DND-41 (cell line): Measurements from ENCODE around the gene NT5E.
A peak's percentile ranks its signal among the peaks of the same experiment; 100 is the strongest.

Experiments used
- ATAC-seq: fragments of 200-7000 bp; cut with Tn5 transposase; 3 replicates; pipeline ENCODE4 v1.9.1; 2021; ENCODE audit warnings: low read depth; ENCODE audit not compliant: insufficient read depth
- DNase-seq: peaks from one replicate; pipeline ENCODE4 v3.0.0-alpha.2; 2020
- H2AFZ ChIP-seq: 2 replicates; pipeline ENCODE4 v1.6.0; 2012; ENCODE audit warnings: low read depth, low read length
- H3K27ac ChIP-seq: 2 replicates; pipeline ENCODE4 v1.5.1; 2012; ENCODE audit warnings: low read length, inconsistent platforms
- H3K27me3 ChIP-seq: fragments of 200-600 bp; sonication (generic); 2 replicates; pipeline ENCODE4 v1.6.0; 2012; ENCODE audit warnings: low read length, mild to moderate bottlenecking, inconsistent platforms; ENCODE audit not compliant: insufficient read depth, poor library complexity
- H3K36me3 ChIP-seq: 2 replicates; pipeline ENCODE4 v1.5.1; 2012; ENCODE audit warnings: low read length, inconsistent platforms; ENCODE audit not compliant: insufficient read depth
- H3K4me1 ChIP-seq: 2 replicates; pipeline ENCODE4 v1.5.1; 2012; ENCODE audit warnings: mild to moderate bottlenecking, low read length; ENCODE audit not compliant: insufficient read depth
- H3K4me2 ChIP-seq: 2 replicates; pipeline ENCODE4 v1.6.0; 2012; ENCODE audit warnings: mild to moderate bottlenecking, moderate library complexity, low read length, inconsistent platforms; ENCODE audit not compliant: insufficient read depth
- H3K4me3 ChIP-seq, 2 experiments: fragments of 200-600 bp in 1 of 2; shearing (Covaris generic) in 1 of 2; 2 replicates each; pipeline ENCODE4 v1.5.1; 2012 to 2016; ENCODE audit warnings: inconsistent platforms in 2 of 2, low read length in 2 of 2, mild to moderate bottlenecking in 2 of 2, low read depth in 1 of 2, moderate library complexity in 1 of 2
- H3K79me2 ChIP-seq: 2 replicates; pipeline ENCODE4 v1.6.0; 2012; ENCODE audit warnings: low read length, inconsistent platforms; ENCODE audit not compliant: insufficient read depth
- H3K9ac ChIP-seq: 2 replicates; pipeline ENCODE4 v1.6.0; 2012; ENCODE audit warnings: low read depth, mild to moderate bottlenecking, inconsistent platforms, low read length, moderate library complexity
- H3K9me3 ChIP-seq: 2 replicates; pipeline ENCODE4 v1.5.1; 2012; ENCODE audit warnings: low read length, moderate library complexity, mild to moderate bottlenecking, inconsistent platforms; ENCODE audit not compliant: insufficient read depth, severe bottlenecking
- H4K20me1 ChIP-seq: 2 replicates; pipeline ENCODE4 v1.6.0; 2012; ENCODE audit warnings: low read length; ENCODE audit not compliant: insufficient read depth
- EZH2 ChIP-seq: IDR thresholded peaks from 3 replicates; pipeline ENCODE4 v1.6.1; 2012; ENCODE audit warnings: borderline replicate concordance, low read depth, mild to moderate bottlenecking, moderate library complexity, low read length, inconsistent platforms; ENCODE audit not compliant: severe bottlenecking
- TF ChIP-seq, protein P1 (sequence below): IDR thresholded peaks from 2 replicates; pipeline ENCODE4 v1.5.1; 2012; ENCODE audit warnings: borderline replicate concordance, low read length, moderate library complexity, mild to moderate bottlenecking; ENCODE audit not compliant: poor library complexity, severe bottlenecking; ENCODE audit errors: extremely low read depth

NT5E gene

DNA sequence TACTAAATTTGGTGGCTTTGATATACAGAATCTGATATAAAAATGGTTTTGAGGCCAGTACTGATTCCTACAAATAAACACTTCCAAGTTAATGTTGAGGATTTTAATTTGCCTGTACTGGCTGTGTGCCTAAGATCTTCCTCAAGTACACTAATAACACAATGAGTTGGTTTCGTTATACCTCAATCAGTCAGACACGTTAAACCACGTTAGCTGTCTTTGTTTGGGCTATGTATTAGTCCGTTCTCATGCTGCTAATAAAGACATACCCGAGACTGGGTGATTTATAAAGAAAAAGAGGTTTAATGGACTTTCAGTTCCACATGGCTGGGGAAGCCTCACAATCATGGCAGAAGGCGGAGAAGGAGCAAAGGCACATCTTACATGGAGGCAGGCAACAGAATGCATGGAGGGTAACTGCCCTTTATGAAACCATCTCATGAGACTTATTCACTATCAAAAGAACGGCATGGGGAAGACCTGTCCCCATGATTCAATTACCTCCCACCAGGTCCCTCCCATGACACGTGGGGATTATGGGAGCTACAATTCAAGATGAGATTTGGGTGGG lies 46.2 kb downstream of the NT5E start:
- Histone ChIP-seq H2AFZ (no peak overlapping the region), H3K9ac (no peak overlapping the region), H3K36me3 (no peaks in the 10 kb centered on the region), H3K4me3 (no peak overlapping the region), H3K27ac (no peak overlapping the region), H3K9me3 (peaks cover 8% of the 10 kb centered on the region), H3K27me3 (no peaks in the 10 kb centered on the region), H3K4me1 (no peaks in the 10 kb centered on the region), H3K4me2 (no peak overlapping the region), H4K20me1 (no peaks in the 10 kb centered on the region), H3K79me2 (no peaks in the 10 kb centered on the region)
- DNase-seq (no peak), ATAC-seq (no peak)
- TF ChIP-seq EZH2 = no peak

DNA sequence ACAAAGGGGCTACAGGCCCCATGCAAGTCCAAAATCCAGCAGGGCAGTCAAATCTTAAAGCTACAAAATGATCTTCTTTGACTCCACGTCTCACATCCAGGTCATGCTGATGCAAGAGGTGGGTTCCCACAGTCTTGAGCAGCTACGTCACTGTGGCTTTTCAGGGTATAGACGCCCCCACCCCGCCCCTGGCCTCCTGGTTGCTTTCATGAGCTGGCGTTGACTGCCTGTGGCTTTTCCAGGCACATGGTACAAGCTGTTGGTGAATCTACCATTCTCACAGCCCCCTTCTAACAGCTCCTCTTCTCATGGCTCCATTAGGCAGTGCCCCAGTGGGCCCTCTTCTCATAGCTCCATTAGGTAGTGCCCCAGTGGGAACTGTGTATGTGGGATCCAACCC lies 47.0 kb downstream of the NT5E start:
- Histone ChIP-seq H3K4me1 (no peaks in the 10 kb centered on the region), H3K36me3 (no peaks in the 10 kb centered on the region), H3K9ac (no peak overlapping the region), H3K9me3 (peaks cover 8% of the 10 kb centered on the region), H4K20me1 (no peaks in the 10 kb centered on the region), H3K27me3 (no peaks in the 10 kb centered on the region), H2AFZ (no peak overlapping the region), H3K27ac (no peak overlapping the region), H3K4me2 (no peak overlapping the region), H3K79me2 (no peaks in the 10 kb centered on the region), H3K4me3 (no peak overlapping the region)
- peak; percentile 33; the same call in 1 of the 3 replicates for ATAC-seq
- DNase-seq = no peak
- TF ChIP-seq, protein P1, sequence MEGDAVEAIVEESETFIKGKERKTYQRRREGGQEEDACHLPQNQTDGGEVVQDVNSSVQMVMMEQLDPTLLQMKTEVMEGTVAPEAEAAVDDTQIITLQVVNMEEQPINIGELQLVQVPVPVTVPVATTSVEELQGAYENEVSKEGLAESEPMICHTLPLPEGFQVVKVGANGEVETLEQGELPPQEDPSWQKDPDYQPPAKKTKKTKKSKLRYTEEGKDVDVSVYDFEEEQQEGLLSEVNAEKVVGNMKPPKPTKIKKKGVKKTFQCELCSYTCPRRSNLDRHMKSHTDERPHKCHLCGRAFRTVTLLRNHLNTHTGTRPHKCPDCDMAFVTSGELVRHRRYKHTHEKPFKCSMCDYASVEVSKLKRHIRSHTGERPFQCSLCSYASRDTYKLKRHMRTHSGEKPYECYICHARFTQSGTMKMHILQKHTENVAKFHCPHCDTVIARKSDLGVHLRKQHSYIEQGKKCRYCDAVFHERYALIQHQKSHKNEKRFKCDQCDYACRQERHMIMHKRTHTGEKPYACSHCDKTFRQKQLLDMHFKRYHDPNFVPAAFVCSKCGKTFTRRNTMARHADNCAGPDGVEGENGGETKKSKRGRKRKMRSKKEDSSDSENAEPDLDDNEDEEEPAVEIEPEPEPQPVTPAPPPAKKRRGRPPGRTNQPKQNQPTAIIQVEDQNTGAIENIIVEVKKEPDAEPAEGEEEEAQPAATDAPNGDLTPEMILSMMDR = no peak
- no peak for TF ChIP-seq EZH2

DNA sequence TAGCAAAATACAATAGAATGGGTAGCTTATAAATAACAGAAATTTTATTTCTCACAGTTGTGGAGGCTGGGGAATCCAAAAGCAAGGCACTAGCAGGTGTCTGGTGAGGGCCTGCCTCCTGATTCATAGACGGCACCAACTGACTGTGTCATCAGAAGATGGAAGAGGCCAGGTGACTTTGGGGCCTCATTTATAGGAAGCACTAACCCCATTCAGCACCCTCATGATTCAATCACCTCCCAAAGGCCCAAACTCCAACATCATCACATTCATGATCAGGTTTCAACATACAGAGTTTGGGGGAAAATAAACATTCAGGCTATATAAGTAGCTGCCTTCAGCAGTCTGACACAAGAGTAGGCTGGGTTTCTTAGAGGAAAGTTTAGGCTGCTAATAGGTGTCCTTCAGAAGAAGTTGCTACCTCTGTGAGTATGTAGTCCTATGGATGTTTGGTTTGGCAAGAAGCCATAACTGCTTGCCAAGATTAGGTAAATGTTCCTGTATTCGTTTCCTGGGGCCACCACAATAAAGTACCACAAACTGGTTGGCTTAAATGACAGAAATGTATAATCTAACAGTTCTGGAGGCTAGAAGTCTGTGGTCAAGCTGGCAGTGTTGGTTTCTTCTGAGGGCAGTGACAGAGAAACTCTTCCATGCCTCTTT lies 48.8 kb downstream of the NT5E start:
- no peaks in the 10 kb centered on the region for H3K36me3 ChIP-seq
- no peak for TF ChIP-seq EZH2
- TF ChIP-seq, protein P1 = no peak
- no peak overlapping the region for H3K27ac ChIP-seq
- H2AFZ ChIP-seq = no peak overlapping the region
- H3K4me3 ChIP-seq = no peak overlapping the region
- H3K9me3 ChIP-seq = peaks cover 8% of the 10 kb centered on the region
- H3K4me1 ChIP-seq = no peaks in the 10 kb centered on the region
- ATAC-seq (peak; percentile 60), DNase-seq (peak; percentile 9)
- H3K4me2 ChIP-seq = no peak overlapping the region
- no peaks in the 10 kb centered on the region for H4K20me1 ChIP-seq
- no peaks in the 10 kb centered on the region for H3K79me2 ChIP-seq
- H3K27me3 ChIP-seq = no peaks in the 10 kb centered on the region
- H3K9ac ChIP-seq = no peak overlapping the region

- Histone ChIP-seq H2AFZ (no peak overlapping the region), H4K20me1 (no peaks in the 10 kb centered on the region), H3K9me3 (no peaks in the 10 kb centered on the region), H3K36me3 (peaks cover 20% of the 10 kb centered on the region), H3K27ac (no peak overlapping the region), H3K4me3 (no peak overlapping the region), H3K4me1 (no peaks in the 10 kb centered on the region), H3K27me3 (no peaks in the 10 kb centered on the region), H3K9ac (no peak overlapping the region), H3K4me2 (no peak overlapping the region), H3K79me2 (no peaks in the 10 kb centered on the region)
- ATAC-seq (no peak), DNase-seq (no peak)
- TF ChIP-seq EZH2 = no peak
- TF ChIP-seq, protein P1 = no peak
These were observed 56.7 kb downstream of the NT5E start for GRCh38 chr6:85506441-85507093.
